ENCODE results near the gene PCNX3. TPM values are rescaled to one million over a fixed set of nuclear protein-coding genes. Genes with fewer than 3 reads are reported as not detected.

Gene PCNX3
- total and polyA plus RNA-seq, 2 experiments from 2014 or later = 22.0 to 42.7 TPM

GRCh38 chr11:65592858-65593517 is 22.6 kb upstream of the PCNX3 start:
- Histone ChIP-seq H3K4me1 (ENCODE audit: low read depth) (peaks cover 6% of the 10 kb centered on the region), H3K27ac (no peak overlapping the region), H3K27me3 (peaks cover 18% of the 10 kb centered on the region), H3K9me3 (ENCODE audit: low read depth) (no peaks in the 10 kb centered on the region), H3K4me3 (no peak overlapping the region), H3K36me3 (peaks cover under 1% of the 10 kb centered on the region)
- no peak for TF ChIP-seq CTCF (IDR thresholded peaks at IDR 0.05; ENCODE audit: low read depth, low read length)
- DNase-seq (ENCODE audit: low read depth in 1 of 2, low spot score in 1 of 2) = no peak

- no peaks in the 10 kb centered on the region for H3K4me1 ChIP-seq (ENCODE audit: low read depth)
- no peak overlapping the region for H3K4me3 ChIP-seq
- peaks cover 4% of the 10 kb centered on the region for H3K36me3 ChIP-seq
- peak; percentile 75 for TF ChIP-seq CTCF (IDR thresholded peaks at IDR 0.05; ENCODE audit: low read depth, low read length)
- no peaks in the 10 kb centered on the region for H3K9me3 ChIP-seq (ENCODE audit: low read depth)
- peak; percentile 44 to 55 for DNase-seq (ENCODE audit: low read depth in 1 of 2, low spot score in 1 of 2)
- H3K27ac ChIP-seq = no peak overlapping the region
- peaks cover 18% of the 10 kb centered on the region for H3K27me3 ChIP-seq
Measured at GRCh38 chr11:65593518-65594414, 21.8 kb upstream of the PCNX3 start.

- H3K27me3 ChIP-seq = peaks cover 18% of the 10 kb centered on the region
- TF ChIP-seq CTCF (IDR thresholded peaks at IDR 0.05; ENCODE audit: low read depth, low read length) = no peak
- DNase-seq (ENCODE audit: low read depth in 1 of 2, low spot score in 1 of 2) = no peak
- no peaks in the 10 kb centered on the region for H3K9me3 ChIP-seq (ENCODE audit: low read depth)
- no peak overlapping the region for H3K27ac ChIP-seq
- H3K4me1 ChIP-seq (ENCODE audit: low read depth) = no peaks in the 10 kb centered on the region
- H3K36me3 ChIP-seq = peaks cover 4% of the 10 kb centered on the region
- H3K4me3 ChIP-seq = no peak overlapping the region
Measured at GRCh38 chr11:65595131-65595530, 20.4 kb upstream of the PCNX3 start.

- no peak within 1 kb of the TSS for H3K27ac ChIP-seq
- no peak within 1 kb of the TSS for H3K4me3 ChIP-seq
- no peaks in the 10 kb centered on the region for H3K4me1 ChIP-seq (ENCODE audit: low read depth)
- peaks cover 4% of the 10 kb centered on the region for H3K36me3 ChIP-seq
- no peaks in the 10 kb centered on the region for H3K9me3 ChIP-seq (ENCODE audit: low read depth)
- H3K27me3 ChIP-seq = peaks cover 18% of the 10 kb centered on the region
- no peak for DNase-seq (ENCODE audit: low read depth in 1 of 2, low spot score in 1 of 2)
- TF ChIP-seq CTCF (IDR thresholded peaks at IDR 0.05; ENCODE audit: low read depth, low read length) = no peak
Measured at GRCh38 chr11:65595543-65596281, 19.9 kb upstream of the PCNX3 start, which contains the start of gene KCNK7. Gene KCNK7, minus strand, starts transcription at chr11:65595800. Its CDS starts 28 bp downstream, at chr11:65595772.

GRCh38 chr11:65596520-65596919 is 19.1 kb upstream of the PCNX3 start:
- Histone ChIP-seq H3K4me1 (ENCODE audit: low read depth) (no peaks in the 10 kb centered on the region), H3K27me3 (peaks cover 18% of the 10 kb centered on the region), H3K9me3 (ENCODE audit: low read depth) (no peaks in the 10 kb centered on the region), H3K27ac (no peak overlapping the region), H3K4me3 (no peak overlapping the region), H3K36me3 (peaks cover 4% of the 10 kb centered on the region)
- no peak for TF ChIP-seq CTCF (IDR thresholded peaks at IDR 0.05; ENCODE audit: low read depth, low read length)
- no peak for DNase-seq (ENCODE audit: low read depth in 1 of 2, low spot score in 1 of 2)
